Duodenal mucosa (tissue), 2 donors: ENCODE measurements around the gene PDPN.

ENCODE experiments used
- H3K27ac ChIP-seq: one replicate; pipeline ENCODE4 v1.7.0; 2013; ENCODE audit warnings: low read depth, low read length
- H3K27me3 ChIP-seq, 2 donors: one replicate each; pipeline ENCODE4 v1.7.0; 2013; ENCODE audit warnings: low read length in 2 of 2, control low read depth in 1 of 2; ENCODE audit not compliant: insufficient read depth in 2 of 2, control insufficient read depth in 1 of 2
- H3K36me3 ChIP-seq, 2 donors: one replicate each; pipeline ENCODE4 v1.7.0; 2013; ENCODE audit warnings: low read length in 2 of 2, control low read depth in 1 of 2; ENCODE audit not compliant: insufficient read depth in 2 of 2, control insufficient read depth in 1 of 2
- H3K4me1 ChIP-seq, 2 donors: one replicate each; pipeline ENCODE4 v1.7.0; 2013; ENCODE audit warnings: low read length in 2 of 2, control low read depth in 1 of 2; ENCODE audit not compliant: insufficient read depth in 2 of 2, control insufficient read depth in 1 of 2
- H3K4me3 ChIP-seq, 2 donors: one replicate each; pipeline ENCODE4 v1.7.0; 2013; ENCODE audit warnings: low read length in 2 of 2, low read depth in 1 of 2
- H3K9ac ChIP-seq, 2 donors: one replicate each; pipeline ENCODE4 v1.7.0; 2013; ENCODE audit warnings: low read length in 2 of 2, low read depth in 1 of 2
- H3K9me3 ChIP-seq, 2 donors: one replicate each; pipeline ENCODE4 v1.7.0; 2013; ENCODE audit warnings: low read length in 2 of 2, control low read depth in 1 of 2; ENCODE audit not compliant: control insufficient read depth in 1 of 2

The PDPN gene

GRCh38 chr1:13663969-13664368, 80.3 kb downstream of the PDPN start:
- H3K4me3 ChIP-seq, result no peak overlapping the region
- H3K9me3 ChIP-seq, result peaks cover 0 to 2% of the 10 kb centered on the region in 2 donors
- no peaks in the 10 kb centered on the region for H3K27me3 ChIP-seq
- no peaks in the 10 kb centered on the region for H3K36me3 ChIP-seq
- H3K4me1 ChIP-seq, result no peaks in the 10 kb centered on the region
- H3K27ac ChIP-seq, result no peak overlapping the region
- no peak overlapping the region for H3K9ac ChIP-seq

- no peaks in the 10 kb centered on the region for H3K9me3 ChIP-seq
- no peak overlapping the region for H3K9ac ChIP-seq
- H3K27me3 ChIP-seq, result no peaks in the 10 kb centered on the region
- H3K27ac ChIP-seq, result no peak overlapping the region
- no peaks in the 10 kb centered on the region for H3K4me1 ChIP-seq
- no peaks in the 10 kb centered on the region for H3K36me3 ChIP-seq
- no peak overlapping the region for H3K4me3 ChIP-seq
These were observed 80.8 kb downstream of the PDPN start for GRCh38 chr1:13664451-13664850.

DNA sequence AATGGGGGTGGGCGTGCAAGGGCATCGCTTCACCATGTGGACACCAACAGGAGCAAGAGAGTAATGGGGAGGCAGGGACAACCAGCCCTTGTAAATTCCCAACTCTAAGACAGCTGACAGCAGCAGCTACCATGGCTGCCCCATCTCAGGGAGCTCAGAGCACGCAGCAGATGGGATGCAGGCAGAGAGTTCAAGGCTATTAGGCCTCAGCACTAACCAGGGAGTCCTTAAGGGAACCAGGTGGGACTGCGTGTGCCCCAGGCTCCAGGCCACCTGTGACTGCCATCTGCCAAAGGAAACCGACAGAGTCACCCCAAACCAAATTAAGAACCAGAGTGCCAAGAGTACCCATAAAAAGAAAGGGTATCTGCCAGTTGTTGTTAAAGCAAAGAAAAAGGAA, 82.7 kb downstream of the PDPN start:
- H3K9me3 ChIP-seq, result no peaks in the 10 kb centered on the region
- no peaks in the 10 kb centered on the region for H3K27me3 ChIP-seq
- H3K27ac ChIP-seq, result no peak overlapping the region
- no peak overlapping the region for H3K4me3 ChIP-seq
- H3K36me3 ChIP-seq, result no peaks in the 10 kb centered on the region
- H3K9ac ChIP-seq, result no peak overlapping the region
- no peaks in the 10 kb centered on the region for H3K4me1 ChIP-seq
